ENCODE data around the gene MED27.
"Not testable (repeated sequence)": the region's sequence is repeated elsewhere in the genome, so short reads cannot be mapped to it uniquely, and the experiment has no call there.

MED27 gene

GRCh38 chr9:131960851-131961495 lies 118.7 kb downstream of the MED27 start:
- no peak for DNase-seq

GRCh38 chr9:131960311-131960710 lies 119.4 kb downstream of the MED27 start:
- no peak for DNase-seq

GRCh38 chr9:131959887-131960286 lies 119.8 kb downstream of the MED27 start:
- no peak for DNase-seq

GRCh38 chr9:131959056-131959455 lies 120.6 kb downstream of the MED27 start:
- DNase-seq: no peak

- DNase-seq: no peak
These were observed 125.4 kb downstream of the MED27 start for GRCh38 chr9:131954299-131954698.

GRCh38 chr9:131951905-131952304 lies 127.8 kb downstream of the MED27 start:
- DNase-seq: no peak

- DNase-seq: no peak
These were observed 128.5 kb downstream of the MED27 start for GRCh38 chr9:131951155-131951554.

- no peak for DNase-seq
These were observed 129.2 kb downstream of the MED27 start for GRCh38 chr9:131950487-131950886.

GRCh38 chr9:131946180-131946579 lies 133.5 kb downstream of the MED27 start:
- DNase-seq: no peak

- no peak for DNase-seq
These were observed 136.3 kb downstream of the MED27 start for GRCh38 chr9:131943351-131943841.

GRCh38 chr9:131942146-131942720 lies 137.4 kb downstream of the MED27 start:
- no peak for DNase-seq

- DNase-seq: no peak
These were observed 142.2 kb downstream of the MED27 start for GRCh38 chr9:131937451-131937850.

GRCh38 chr9:131936929-131937328 lies 142.7 kb downstream of the MED27 start:
- DNase-seq: no peak

GRCh38 chr9:131934673-131935072 lies 145.0 kb downstream of the MED27 start:
- DNase-seq: no peak

GRCh38 chr9:131927091-131927490 lies 152.6 kb downstream of the MED27 start:
- no peak for DNase-seq

- no peak for DNase-seq
These were observed 153.2 kb downstream of the MED27 start for GRCh38 chr9:131926360-131926922.

- DNase-seq: no peak
These were observed 153.9 kb downstream of the MED27 start for GRCh38 chr9:131925677-131926177.

- DNase-seq: no peak
These were observed 155.9 kb downstream of the MED27 start for GRCh38 chr9:131923766-131924165.

- no peak for DNase-seq
These were observed 156.5 kb downstream of the MED27 start for GRCh38 chr9:131923132-131923671.

- DNase-seq: not testable (repeated sequence)
These were observed 158.0 kb downstream of the MED27 start for GRCh38 chr9:131921635-131922034.

GRCh38 chr9:131919216-131919615 lies 160.5 kb downstream of the MED27 start:
- DNase-seq: no peak

- DNase-seq: no peak
These were observed 161.2 kb downstream of the MED27 start for GRCh38 chr9:131918481-131918880.

- no peak for DNase-seq
These were observed 162.7 kb downstream of the MED27 start for GRCh38 chr9:131917009-131917408.

GRCh38 chr9:131915181-131915580 lies 164.5 kb downstream of the MED27 start:
- DNase-seq: no peak
